K562 (cell line): ENCODE data around the gene TIMM8A. TPM values are rescaled to one million over a fixed set of nuclear protein-coding genes. Genes with fewer than 3 reads are reported as not detected.

Source experiments
- ATAC-seq: fragments of 200-7000 bp; cut with Tn5 transposase; 3 replicates; pipeline ENCODE4 v1.9.1; 2020; ENCODE audit warnings: moderate library complexity
- BruUV-seq: library from RNA; stranded (reverse); fragments of 400-500 nt; replicated peaks from 2 replicates; lab custom pipeline; 2021; lab: Mats Ljungman, UMichigan
- CTCF ChIA-PET: fragments of 300-600 bp; formaldehyde crosslinking; extraction: SDS; loops from one replicate; lab custom pipeline; 2021; ENCODE audit warnings: low intra/inter-chr PET ratio; lab: Yijun Ruan, JAX
- POLR2A ChIA-PET: fragments of 300-600, 350-650 bp; sonication (Branson Sonifier 250); formaldehyde crosslinking; extraction: SDS; loops from one replicate; lab custom pipeline; 2021; ENCODE audit warnings: antibody characterized with exemption, inconsistent platforms; lab: Yijun Ruan, JAX
- DNase-seq, 4 experiments: peaks; one replicate each; pipeline versions ENCODE4 v3.0.0 to v3.0.0-alpha.2; 2011 to 2018; ENCODE audit warnings: low spot score in 3 of 4, mixed read lengths in 3 of 4; ENCODE audit errors: extremely low read depth in 1 of 4
- FAIRE-seq: peaks from 2 replicates; lab custom pipeline; 2011; peaks lifted over from hg19 to GRCh38; lab: Jason Lieb, UNC
- H2AFZ ChIP-seq: 2 replicates; pipeline ENCODE4 v1.6.0; 2011; ENCODE audit warnings: low read depth, low read length, control low read depth, inconsistent platforms
- H3K27ac ChIP-seq: fragments of 200-600 bp; 3 replicates; pipeline ENCODE4 v1.8.0; 2011; ENCODE audit warnings: low read depth, mild to moderate bottlenecking, control low read depth, inconsistent platforms, low read length, moderate library complexity, mixed read lengths; ENCODE audit errors: extremely low read depth
- H3K27me3 ChIP-seq, 2 experiments: fragments of 300-600 bp in 1 of 2; 2 replicates in 1 of 2; 3 replicates in 1 of 2; pipeline versions ENCODE4 v1.6.0 to v1.8.0; 2011; ENCODE audit warnings: inconsistent platforms in 2 of 2, low read length in 2 of 2, mild to moderate bottlenecking in 1 of 2, mixed read lengths in 1 of 2, moderate library complexity in 1 of 2; ENCODE audit not compliant: control insufficient read depth in 2 of 2, insufficient read depth in 2 of 2
- H3K36me3 ChIP-seq: fragments of 300-600 bp; 3 replicates; pipeline ENCODE4 v1.8.0; 2011; ENCODE audit warnings: mild to moderate bottlenecking, low read length, inconsistent platforms; ENCODE audit not compliant: control insufficient read depth, insufficient read depth
- H3K4me1 ChIP-seq, 2 experiments: fragments of 200-600 bp in 1 of 2; replicated peaks in 1 of 2; 2 replicates in 1 of 2; 3 replicates in 1 of 2; pipeline versions ENCODE4 v1.5.1 to v1.8.0; 2011; ENCODE audit warnings: inconsistent platforms in 2 of 2, low read length in 2 of 2, mild to moderate bottlenecking in 1 of 2, mixed read lengths in 1 of 2, moderate library complexity in 1 of 2; ENCODE audit not compliant: control insufficient read depth in 2 of 2, insufficient read depth in 2 of 2
- H3K4me2 ChIP-seq: 2 replicates; pipeline ENCODE4 v1.6.1; 2011; ENCODE audit warnings: low read length, control low read depth, inconsistent platforms, mixed read lengths; ENCODE audit not compliant: insufficient read depth
- H3K4me3 ChIP-seq: fragments of 200-600 bp; sonication (generic), shearing (Covaris generic); 2 replicates; pipeline ENCODE4 v1.5.1; 2016; ENCODE audit warnings: control low read depth, inconsistent platforms
- H3K79me2 ChIP-seq: fragments of 200-600 bp; 3 replicates; pipeline ENCODE4 v1.8.0; 2011; ENCODE audit warnings: low read length, inconsistent platforms; ENCODE audit not compliant: control insufficient read depth, insufficient read depth
- H3K9ac ChIP-seq, 2 experiments: 2 replicates each; pipeline versions ENCODE4 v1.6.0 to v1.6.1; 2011; ENCODE audit warnings: low read depth in 2 of 2, low read length in 2 of 2, control low read depth in 1 of 2, inconsistent platforms in 1 of 2, mild to moderate bottlenecking in 1 of 2, mixed read lengths in 1 of 2; ENCODE audit not compliant: insufficient read depth in 1 of 2
- H3K9me1 ChIP-seq: one replicate; pipeline ENCODE4 v1.6.0; 2011; ENCODE audit warnings: inconsistent platforms, mild to moderate bottlenecking, low read length, moderate library complexity; ENCODE audit not compliant: control insufficient read depth, insufficient read depth
- H3K9me3 ChIP-seq: replicated peaks from 2 replicates; pipeline ENCODE4 v1.5.1; 2011; ENCODE audit warnings: low read depth, low read length, inconsistent platforms; ENCODE audit not compliant: control insufficient read depth, insufficient read depth
- H4K20me1 ChIP-seq: replicated peaks from 2 replicates; pipeline ENCODE4 v1.6.1; 2011; ENCODE audit warnings: low read length, inconsistent platforms, mixed read lengths; ENCODE audit not compliant: control insufficient read depth, insufficient read depth
- CBX1 ChIP-seq: sonication (generic); IDR thresholded peaks from 2 replicates; pipeline ENCODE4 v1.6.1; 2016; ENCODE audit warnings: antibody characterized with exemption, low read depth, mild to moderate bottlenecking
- ETV1 ChIP-seq: fragments of 450-650 bp; conservative IDR thresholded peaks from 2 replicates; pipeline ENCODE4 v1.6.1; 2016; ENCODE audit warnings: missing genetic modification characterization, control low read depth, low read depth, missing compliant biosample characterization
- MIER1 ChIP-seq: fragments of 450-650 bp; IDR thresholded peaks from 2 replicates; pipeline ENCODE4 v1.6.1; 2016; ENCODE audit warnings: antibody characterized with exemption, mild to moderate bottlenecking, low read depth
- NBN ChIP-seq: fragments of 450-650 bp; IDR thresholded peaks from 2 replicates; pipeline ENCODE4 v1.6.1; 2016; ENCODE audit warnings: low read depth, mild to moderate bottlenecking
- SIX5 ChIP-seq, 2 experiments: IDR thresholded peaks; 2 replicates each; pipeline ENCODE4 v1.6.1; 2011; ENCODE audit warnings: low read length in 2 of 2, borderline replicate concordance in 1 of 2, low read depth in 1 of 2, mild to moderate bottlenecking in 1 of 2, moderate library complexity in 1 of 2; ENCODE audit not compliant: insufficient read depth in 1 of 2
- VEZF1 ChIP-seq: fragments of 200-800 bp; sonication (Bioruptor generic); IDR thresholded peaks from 2 replicates; pipeline ENCODE4 v1.6.1; 2017; ENCODE audit warnings: missing genetic modification characterization, missing compliant biosample characterization
- ZKSCAN1 ChIP-seq: fragments of 150-350 bp; IDR thresholded peaks from 2 replicates; pipeline ENCODE4 v1.6.1; 2016; ENCODE audit warnings: low read depth, low read length
- WGBS: fragments of 100-300 bp; shearing (Covaris generic); methylation state at CpG from one replicate; pipeline ENCODE4 v1.1.6; 2016; ENCODE audit warnings: low coverage, mixed read lengths; ENCODE audit not compliant: insufficient coverage; ENCODE audit errors: missing lambda C conversion rate; 5-methylcytosine and 5-hydroxymethylcytosine counted together
- in situ Hi-C: fragments of 300-500 bp; cut with MboI; formaldehyde crosslinking; loops from 4 replicates; pipeline ENCODE4 v1.15.0; 2018; ENCODE audit warnings: inconsistent platforms, mixed read lengths
- intact Hi-C: fragments of 100-400 bp; cut with micrococcal nuclease; formaldehyde crosslinking; loops from 2 replicates; pipeline ENCODE4 v1.14.2; 2022
- polyA plus RNA-seq, 8 experiments: library from polyadenylated mRNA; depleted of rRNA in 4 of 8; stranded (reverse) in 5 of 8; unstranded in 3 of 8; fragments of >200 nt; fragmentation: Nextera tagmentation in 2 of 8; fragmentation: Illumina TruSeq in 1 of 8; extraction: Ambion mirVana in 2 of 8; extraction: Trizol in 1 of 8; gene quantifications; 2 replicates each; pipeline versions ENCODE4 v1.2.1 to v1.2.3, GENCODE V29; 2011 to 2014; ENCODE audit warnings: inconsistent platforms in 1 of 8, missing spikeins in 1 of 8
- total RNA-seq, 7 experiments: library from RNA; depleted of rRNA in 6 of 7; stranded (reverse); fragments of >200 nt in 6 of 7; fragmentation: Illumina TruSeq in 2 of 7; extraction: Trizol in 2 of 7; gene quantifications; 2 replicates each; pipeline versions ENCODE4 v1.2.1 to v1.2.3, GENCODE V29; 2011 to 2021; ENCODE audit warnings: low replicate concordance in 1 of 7

TIMM8A gene
- total and polyA plus RNA-seq, 9 of the 15 experiments (the other 6 are each of a cell fraction or from before 2014, with no cell fraction given) = 10.9 to 132 (median 41.1) TPM

- H3K9me1 ChIP-seq = no peaks in the 10 kb centered on the region
- H3K9me3 ChIP-seq = no peaks in the 10 kb centered on the region
- no peak overlapping the region for H3K4me2 ChIP-seq
- ATAC-seq (no peak), DNase-seq (no peak), FAIRE-seq (no peak)
- no peak for TF ChIP-seq ZKSCAN1
- TF ChIP-seq MIER1 = no peak
- TF ChIP-seq NBN = no peak
- TF ChIP-seq SIX5 (IDR thresholded peaks at IDR 0.05; ENCODE audit: borderline replicate concordance in 1 of 2, insufficient read depth in 1 of 2, low read depth in 1 of 2, low read length in 2 of 2) = no peak
- TF ChIP-seq CBX1 = no peak
- TF ChIP-seq VEZF1 (CRISPR knock-in tag) = no peak
- no peak for TF ChIP-seq ETV1 (tag)
- no peaks in the 10 kb centered on the region for H4K20me1 ChIP-seq
- WGBS = 80% methylated on average over 3 of the region's 3 CpGs
- H3K4me1 ChIP-seq = no peaks in the 10 kb centered on the region
- peaks cover 55% of the 10 kb centered on the region for H3K36me3 ChIP-seq
- in situ Hi-C loops (no loop called here), intact Hi-C loops (no loop called here)
- no peak overlapping the region for H3K27ac ChIP-seq
- POLR2A ChIA-PET = no interaction called here
- H3K9ac ChIP-seq = no peak overlapping the region
- no peak overlapping the region for H2AFZ ChIP-seq
- no peaks in the 10 kb centered on the region for H3K27me3 ChIP-seq
- CTCF ChIA-PET = no interaction called here
- H3K79me2 ChIP-seq = no peaks in the 10 kb centered on the region
- no TSS peak for BruUV-seq
- H3K4me3 ChIP-seq = no peak overlapping the region
Measured at GRCh38 chrX:101370888-101371504, 22.5 kb upstream of the TIMM8A start.
